Psoas muscle (tissue), 8 donors: Measurements from ENCODE around the gene SBNO2. TPM values are rescaled to one million over a fixed set of nuclear protein-coding genes. Genes with fewer than 3 reads are reported as not detected.

Experiments used
- ATAC-seq, 4 donors: fragments of 200-7000 bp; cut with Tn5 transposase; one replicate each; pipeline ENCODE4 v1.9.1; 2020; ENCODE audit warnings: moderate library complexity in 3 of 4, mild to moderate bottlenecking in 2 of 4
- DNase-seq, 2 donors: peaks; one replicate each; pipeline ENCODE4 v3.0.0-alpha.2; 2020
- H3K27ac ChIP-seq: fragments of 200-600 bp; one replicate; pipeline ENCODE4 v1.8.0; 2022
- H3K27me3 ChIP-seq, 3 donors: fragments of 200-600 bp in 1 of 3; one replicate each; pipeline versions ENCODE4 v1.6.1 to v1.8.0; 2013 to 2022; ENCODE audit warnings: low read length in 2 of 3, mild to moderate bottlenecking in 2 of 3, moderate library complexity in 1 of 3; ENCODE audit not compliant: insufficient read depth in 3 of 3
- H3K36me3 ChIP-seq, 2 donors: fragments of 200-600 bp in 1 of 2; one replicate each; pipeline versions ENCODE4 v1.6.1 to v1.8.0; 2013 to 2022; ENCODE audit warnings: low read depth in 1 of 2, mild to moderate bottlenecking in 1 of 2, moderate library complexity in 1 of 2; ENCODE audit not compliant: insufficient read depth in 1 of 2
- H3K4me1 ChIP-seq: fragments of 200-600 bp; one replicate; pipeline ENCODE4 v1.8.0; 2022
- H3K4me3 ChIP-seq: fragments of 200-600 bp; one replicate; pipeline ENCODE4 v1.8.0; 2022; ENCODE audit warnings: mild to moderate bottlenecking
- H3K9me3 ChIP-seq: fragments of 200-600 bp; one replicate; pipeline ENCODE4 v1.8.0; 2022
- CTCF ChIP-seq: fragments of 200-600 bp; IDR thresholded peaks from one replicate; pipeline ENCODE4 v1.8.0; 2022; ENCODE audit warnings: antibody characterized with exemption
- WGBS, 3 donors: extraction: QIAGEN DNeasy Blood & Tissue Kit; methylation state at CpG; one replicate each; pipeline versions ENCODE4 v1.1.6 to v1.1.7; 2013; 5-methylcytosine and 5-hydroxymethylcytosine counted together
- intact Hi-C, 2 donors: fragments of 100-400 bp; cut with DNase I; formaldehyde crosslinking; loops; one replicate each; pipeline versions ENCODE4 v1.11.0 to v1.14.2; 2022
- polyA plus RNA-seq, 3 donors: library from polyadenylated mRNA; stranded (reverse); fragments of 200-250 nt; gene quantifications; one replicate each; pipeline ENCODE4 v1.2.3, GENCODE V29; 2013
- total RNA-seq, 4 donors: library from RNA; stranded (reverse); fragmentation: NEBNext Ultra II Directional in 2 of 4; extraction: Animal tissue kit (Norgen Biotek cat#: 25700) in 2 of 4; gene quantifications; one replicate each; pipeline versions ENCODE4 v1.2.1 to v1.2.4, GENCODE V29; 2021 to 2023
- donor health status: healthy with polysubstance abuse.
- donor health status: DM: no; HTN: no; CAD: no; lungs with moderate emphysema.
- donor health status: Bipolar disorder and iron deficiency.
- donor health status: healthy.
- donor health status: DM: yes; HTN: yes; CAD: no.
- donor health status: DM: no; HTN: no; CAD: no.
- donor health status: DM: no; HTN: no; CAD: no.
- donor health status: DM: yes; HTN: yes; CAD: no.

The SBNO2 gene
- total and polyA plus RNA-seq, 7 donors: 18.5 to 138 (median 47.2) TPM

GRCh38 chr19:1221904-1222255, 47.8 kb upstream of the SBNO2 start:
- DNase-seq (no peak), ATAC-seq (no peak)
- H3K36me3 ChIP-seq: peaks cover 0 to 61% of the 10 kb centered on the region in 2 donors
- peak overlapping the region; percentile 99 for H3K27ac ChIP-seq
- TF ChIP-seq CTCF: no peak
- intact Hi-C loops: loop anchor here (1.0 to 2.0 kb wide), 2 partner anchors 17 to 18 kb away; partner anchors contain the start of gene CBARP (in 1 of the 2)
- no peak overlapping the region for H3K4me3 ChIP-seq
- WGBS, 3 donors: 44 to 71% (median 71%) methylated on average over 21 to 22 of the region's 22 CpGs
- H3K9me3 ChIP-seq: no peaks in the 10 kb centered on the region
- H3K4me1 ChIP-seq: peaks cover 61% of the 10 kb centered on the region
- H3K27me3 ChIP-seq: no peaks in the 10 kb centered on the region

- peak; percentile 81 to 94 for DNase-seq
- peak; percentile 68 to 80 (median 73) for ATAC-seq
- Histone ChIP-seq H3K27me3 (no peaks in the 10 kb centered on the region), H3K4me1 (peaks cover 65% of the 10 kb centered on the region), H3K36me3 (peaks cover 0 to 55% of the 10 kb centered on the region in 2 donors), H3K9me3 (no peaks in the 10 kb centered on the region), H3K27ac (peak overlapping the region; percentile 99), H3K4me3 (no peak overlapping the region)
- intact Hi-C loops: loop anchor here (1.0 to 2.0 kb wide), 2 partner anchors 18 to 19 kb away; partner anchors contain the start of gene CBARP (in 1 of the 2)
- 54 to 56% (median 56%) methylated on average over 33 to 38 of the region's 38 CpGs for WGBS, 3 donors
- TF ChIP-seq CTCF: peak; percentile 84
Observed at GRCh38 chr19:1220976-1221903, 47.2 kb upstream of the SBNO2 start.

- Histone ChIP-seq H3K4me1 (peaks cover 73% of the 10 kb centered on the region), H3K27me3 (no peaks in the 10 kb centered on the region), H3K27ac (peak overlapping the region; percentile 99), H3K9me3 (no peaks in the 10 kb centered on the region), H3K4me3 (no peak overlapping the region), H3K36me3 (peaks cover 0 to 52% of the 10 kb centered on the region in 2 donors)
- DNase-seq (no peak), ATAC-seq (no peak)
- TF ChIP-seq CTCF: no peak
- WGBS, 3 donors: 75 to 84% (median 76%) methylated on average over 28 to 33 of the region's 33 CpGs
- intact Hi-C loops: loop anchor here in 1 of 2 donors (2.0 kb wide), 1 partner anchor 18 kb away; the partner anchor contains the start of gene CBARP
Observed at GRCh38 chr19:1220477-1220930, 46.4 kb upstream of the SBNO2 start.

- DNase-seq (no peak), ATAC-seq (no peak)
- Histone ChIP-seq H3K4me1 (peaks cover 79% of the 10 kb centered on the region), H3K36me3 (peaks cover 0 to 51% of the 10 kb centered on the region in 2 donors), H3K4me3 (no peak overlapping the region), H3K9me3 (no peaks in the 10 kb centered on the region), H3K27ac (peak overlapping the region; percentile 99), H3K27me3 (no peaks in the 10 kb centered on the region)
- WGBS, 3 donors: 87 to 94% (median 89%) methylated on average over 19 of the region's 19 CpGs
- intact Hi-C loops: loop anchor here (2.0 to 10.0 kb wide), 3 partner anchors 19 to 295 kb away; partner anchors contain the start of genes ARID3A (in 1 of the 2) and CBARP (in 1 of the 2)
- no peak for TF ChIP-seq CTCF
Observed at GRCh38 chr19:1219786-1220476, 45.9 kb upstream of the SBNO2 start.
